Measurements from ENCODE around the gene IFI44L. TPM values are rescaled to one million over a fixed set of nuclear protein-coding genes. Genes with fewer than 3 reads are reported as not detected.

Gene IFI44L
- total RNA-seq, 1 experiment from 2014 or later: not detected

GRCh38 chr1:78619446-78619802 lies 824 bp upstream of the IFI44L start:
- H3K9me3 ChIP-seq: no peaks in the 10 kb centered on the region
- Mint-ChIP-seq H3K9me3 (ENCODE audit: unreplicated experiment) (no peaks in the 10 kb centered on the region), H3K27ac (ENCODE audit: unreplicated experiment) (no peak overlapping the region), H3K4me3 (ENCODE audit: unreplicated experiment) (no peak overlapping the region), H3K36me3 (ENCODE audit: insufficient read depth, unreplicated experiment) (no peaks in the 10 kb centered on the region), H3K4me1 (ENCODE audit: low read depth, unreplicated experiment) (no peaks in the 10 kb centered on the region), H3K27me3 (ENCODE audit: insufficient read depth, unreplicated experiment) (peaks cover 3% of the 10 kb centered on the region)
- CTCF ChIA-PET: no interaction called here
- no peaks in the 10 kb centered on the region for H3K27me3 ChIP-seq (replicated peaks; ENCODE audit: control insufficient read depth, insufficient read depth, low read length)
- DNase-seq: no peak
- no peak overlapping the region for H3K4me3 ChIP-seq (ENCODE audit: low read depth, low read length)
- intact Hi-C loops (cut with micrococcal nuclease; ENCODE audit: unreplicated experiment): no loop called here
- no TSS peak for BruUV-seq (replicated peaks)
- H3K4me1 ChIP-seq: no peaks in the 10 kb centered on the region
- H3K36me3 ChIP-seq (ENCODE audit: control insufficient read depth, insufficient read depth, low read length): no peaks in the 10 kb centered on the region
- no peak for TF ChIP-seq CTCF (IDR thresholded peaks at IDR 0.05; ENCODE audit: insufficient read depth in 1 of 2, low read depth in 1 of 2, low read length in 1 of 2, severe bottlenecking in 1 of 2, unreplicated experiment in 1 of 2)
- POLR2A ChIA-PET: no interaction called here

DNA sequence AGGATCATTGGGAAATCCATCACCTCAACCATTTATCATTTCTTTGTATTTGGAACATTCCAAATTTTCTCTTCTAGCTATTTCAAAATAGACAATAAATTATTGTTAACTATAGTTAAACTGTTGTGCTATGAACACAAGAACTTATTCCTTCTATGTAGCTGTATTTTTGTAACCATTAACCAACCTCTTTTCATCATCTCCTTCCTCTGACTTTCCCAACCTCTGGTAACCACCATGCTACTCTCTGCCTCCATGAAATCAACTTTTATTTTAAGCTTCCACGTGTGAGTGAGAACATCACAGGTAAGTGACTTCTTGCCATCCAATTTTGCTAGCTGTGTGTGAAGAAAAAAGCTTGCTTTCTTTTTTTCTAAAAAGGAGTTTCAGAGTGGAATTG lies 418 bp downstream of the IFI44L start:
- ChIA-PET CTCF (no interaction called here), POLR2A (no interaction called here)
- no peaks in the 10 kb centered on the region for H3K36me3 Mint-ChIP-seq (ENCODE audit: insufficient read depth, unreplicated experiment)
- H3K27me3 Mint-ChIP-seq (ENCODE audit: insufficient read depth, unreplicated experiment): peaks cover 3% of the 10 kb centered on the region
- H3K36me3 ChIP-seq (ENCODE audit: control insufficient read depth, insufficient read depth, low read length): no peaks in the 10 kb centered on the region
- H3K9me3 ChIP-seq: no peaks in the 10 kb centered on the region
- no peak for TF ChIP-seq CTCF (IDR thresholded peaks at IDR 0.05; ENCODE audit: insufficient read depth in 1 of 2, low read depth in 1 of 2, low read length in 1 of 2, severe bottlenecking in 1 of 2, unreplicated experiment in 1 of 2)
- H3K4me3 ChIP-seq (ENCODE audit: low read depth, low read length): no peak overlapping the region
- H3K27me3 ChIP-seq (replicated peaks; ENCODE audit: control insufficient read depth, insufficient read depth, low read length): no peaks in the 10 kb centered on the region
- intact Hi-C loops (cut with micrococcal nuclease; ENCODE audit: unreplicated experiment): no loop called here
- BruUV-seq (replicated peaks): no TSS peak
- no peak for DNase-seq
- no peaks in the 10 kb centered on the region for H3K9me3 Mint-ChIP-seq (ENCODE audit: unreplicated experiment)
- H3K4me3 Mint-ChIP-seq (ENCODE audit: unreplicated experiment): no peak overlapping the region
- H3K4me1 Mint-ChIP-seq (ENCODE audit: low read depth, unreplicated experiment): no peaks in the 10 kb centered on the region
- no peak overlapping the region for H3K27ac Mint-ChIP-seq (ENCODE audit: unreplicated experiment)
- no peaks in the 10 kb centered on the region for H3K4me1 ChIP-seq

DNA sequence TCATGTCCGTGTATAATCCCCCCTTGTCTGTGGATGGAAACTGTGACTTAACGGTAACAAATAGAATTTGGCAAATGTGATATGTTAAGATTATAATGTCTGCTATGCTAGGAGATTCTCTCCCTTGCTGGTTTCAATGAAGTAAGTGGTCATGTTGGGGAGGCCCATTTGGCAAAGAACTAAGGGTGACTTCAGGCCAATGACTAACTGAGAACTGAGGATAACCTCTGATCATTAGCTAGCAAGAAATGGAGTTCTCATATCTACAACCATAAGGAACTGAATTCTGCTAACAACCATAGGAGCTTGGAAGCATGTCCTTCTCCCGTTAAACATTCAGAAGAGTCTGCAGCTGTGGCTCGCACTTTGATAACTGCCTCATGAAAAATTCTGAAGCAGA lies 2.3 kb downstream of the IFI44L start:
- Histone ChIP-seq H3K4me3 (ENCODE audit: low read depth, low read length) (no peak overlapping the region), H3K36me3 (ENCODE audit: control insufficient read depth, insufficient read depth, low read length) (no peaks in the 10 kb centered on the region), H3K27me3 (replicated peaks; ENCODE audit: control insufficient read depth, insufficient read depth, low read length) (no peaks in the 10 kb centered on the region), H3K9me3 (no peaks in the 10 kb centered on the region), H3K4me1 (no peaks in the 10 kb centered on the region)
- Mint-ChIP-seq H3K9me3 (ENCODE audit: unreplicated experiment) (no peaks in the 10 kb centered on the region), H3K4me3 (ENCODE audit: unreplicated experiment) (no peak overlapping the region), H3K36me3 (ENCODE audit: insufficient read depth, unreplicated experiment) (no peaks in the 10 kb centered on the region), H3K4me1 (ENCODE audit: low read depth, unreplicated experiment) (no peaks in the 10 kb centered on the region), H3K27me3 (ENCODE audit: insufficient read depth, unreplicated experiment) (peaks cover 5% of the 10 kb centered on the region), H3K27ac (ENCODE audit: unreplicated experiment) (no peak overlapping the region)
- ChIA-PET CTCF (no interaction called here), POLR2A (no interaction called here)
- TF ChIP-seq CTCF (IDR thresholded peaks at IDR 0.05; ENCODE audit: insufficient read depth in 1 of 2, low read depth in 1 of 2, low read length in 1 of 2, severe bottlenecking in 1 of 2, unreplicated experiment in 1 of 2): no peak
- intact Hi-C loops (cut with micrococcal nuclease; ENCODE audit: unreplicated experiment): no loop called here
- BruUV-seq (replicated peaks): no TSS peak
- DNase-seq: no peak

Measured in Caco-2 (cell line).